NT2/D1 (cell line): Measurements from ENCODE around the gene NAV2.

ENCODE experiments used
- DNase-seq: peaks from one replicate; pipeline ENCODE4 v3.0.0-alpha.2; 2011; ENCODE audit warnings: low read depth, low spot score
- H3K27me3 ChIP-seq: 2 replicates; pipeline ENCODE4 v1.6.0; 2011; ENCODE audit warnings: mild to moderate bottlenecking; ENCODE audit not compliant: insufficient read length, insufficient read depth
- H3K36me3 ChIP-seq: 2 replicates; pipeline ENCODE4 v1.6.1; 2011; ENCODE audit warnings: mild to moderate bottlenecking, low read length, mixed read lengths; ENCODE audit not compliant: insufficient read depth, insufficient read length
- H3K4me1 ChIP-seq: 2 replicates; pipeline ENCODE4 v1.5.1; 2011; ENCODE audit not compliant: insufficient read depth, insufficient read length
- H3K4me3 ChIP-seq: 2 replicates; pipeline ENCODE4 v1.5.1; 2011; ENCODE audit warnings: low read depth; ENCODE audit not compliant: insufficient read length
- H3K9ac ChIP-seq: 2 replicates; pipeline ENCODE4 v1.6.0; 2011; ENCODE audit warnings: low read depth; ENCODE audit not compliant: insufficient read length
- H3K9me3 ChIP-seq: 2 replicates; pipeline ENCODE4 v1.5.1; 2011; ENCODE audit warnings: mild to moderate bottlenecking, low read length; ENCODE audit not compliant: insufficient read depth
- SUZ12 ChIP-seq: IDR thresholded peaks from 2 replicates; pipeline ENCODE4 v1.6.1; 2011; ENCODE audit not compliant: insufficient read length, insufficient read depth; ENCODE audit errors: extremely low read depth
- YY1 ChIP-seq: IDR thresholded peaks from 2 replicates; pipeline ENCODE4 v1.6.1; 2011; ENCODE audit not compliant: insufficient read length, insufficient read depth
- ZNF274 ChIP-seq: IDR thresholded peaks from 2 replicates; pipeline ENCODE4 v1.6.1; 2011; ENCODE audit warnings: mild to moderate bottlenecking, low read depth, low read length

NAV2 gene

GRCh38 chr11:20060181-20060580 lies 347.5 kb downstream of the NAV2 start:
- H3K4me3 ChIP-seq = no peak overlapping the region
- DNase-seq = no peak
- no peaks in the 10 kb centered on the region for H3K9me3 ChIP-seq
- no peaks in the 10 kb centered on the region for H3K27me3 ChIP-seq
- H3K36me3 ChIP-seq = peaks cover 66% of the 10 kb centered on the region
- peaks cover 3% of the 10 kb centered on the region for H3K4me1 ChIP-seq
- H3K9ac ChIP-seq = no peak overlapping the region
- TF ChIP-seq YY1 (no peak), SUZ12 (no peak), ZNF274 (no peak)

GRCh38 chr11:20060647-20061205 lies 348.1 kb downstream of the NAV2 start:
- DNase-seq = no peak
- no peaks in the 10 kb centered on the region for H3K9me3 ChIP-seq
- H3K27me3 ChIP-seq = no peaks in the 10 kb centered on the region
- H3K36me3 ChIP-seq = peaks cover 65% of the 10 kb centered on the region
- H3K4me1 ChIP-seq = peaks cover 3% of the 10 kb centered on the region
- H3K4me3 ChIP-seq = no peak overlapping the region
- no peak overlapping the region for H3K9ac ChIP-seq
- TF ChIP-seq SUZ12 (no peak), ZNF274 (no peak), YY1 (no peak)

- H3K4me3 ChIP-seq = no peak overlapping the region
- H3K4me1 ChIP-seq = peaks cover 5% of the 10 kb centered on the region
- H3K36me3 ChIP-seq = peaks cover 64% of the 10 kb centered on the region
- no peak overlapping the region for H3K9ac ChIP-seq
- no peaks in the 10 kb centered on the region for H3K27me3 ChIP-seq
- H3K9me3 ChIP-seq = no peaks in the 10 kb centered on the region
- DNase-seq = no peak
- TF ChIP-seq SUZ12 (no peak), ZNF274 (no peak)
These were observed 349.1 kb downstream of the NAV2 start for GRCh38 chr11:20061776-20062175.

- no peak for TF ChIP-seq ZNF274
- no peak for TF ChIP-seq SUZ12
- TF ChIP-seq YY1 = no peak
- peak; percentile 52 for DNase-seq
- Histone ChIP-seq H3K4me3 (no peak overlapping the region), H3K9me3 (no peaks in the 10 kb centered on the region), H3K9ac (no peak overlapping the region), H3K36me3 (peaks cover 65% of the 10 kb centered on the region), H3K27me3 (no peaks in the 10 kb centered on the region), H3K4me1 (peaks cover 8% of the 10 kb centered on the region)
These were observed 352.3 kb downstream of the NAV2 start for GRCh38 chr11:20064961-20065405.

GRCh38 chr11:20065406-20065805 lies 352.8 kb downstream of the NAV2 start:
- peaks cover 65% of the 10 kb centered on the region for H3K36me3 ChIP-seq
- no peak overlapping the region for H3K9ac ChIP-seq
- no peak for DNase-seq
- no peaks in the 10 kb centered on the region for H3K27me3 ChIP-seq
- H3K4me1 ChIP-seq = peaks cover 8% of the 10 kb centered on the region
- TF ChIP-seq SUZ12 (no peak), YY1 (no peak), ZNF274 (no peak)
- H3K9me3 ChIP-seq = no peaks in the 10 kb centered on the region
- no peak overlapping the region for H3K4me3 ChIP-seq

- H3K4me1 ChIP-seq = peaks cover 8% of the 10 kb centered on the region
- no peaks in the 10 kb centered on the region for H3K27me3 ChIP-seq
- H3K9me3 ChIP-seq = no peaks in the 10 kb centered on the region
- no peak for DNase-seq
- no peak for TF ChIP-seq SUZ12
- no peak for TF ChIP-seq ZNF274
- peaks cover 62% of the 10 kb centered on the region for H3K36me3 ChIP-seq
- no peak overlapping the region for H3K4me3 ChIP-seq
- H3K9ac ChIP-seq = no peak overlapping the region
These were observed 353.6 kb downstream of the NAV2 start for GRCh38 chr11:20066013-20066782.

- DNase-seq = no peak
- H3K9ac ChIP-seq = no peak overlapping the region
- H3K36me3 ChIP-seq = peaks cover 61% of the 10 kb centered on the region
- H3K9me3 ChIP-seq = no peaks in the 10 kb centered on the region
- TF ChIP-seq ZNF274 = no peak
- no peak for TF ChIP-seq YY1
- no peak for TF ChIP-seq SUZ12
- H3K4me3 ChIP-seq = no peak overlapping the region
- no peaks in the 10 kb centered on the region for H3K27me3 ChIP-seq
- H3K4me1 ChIP-seq = peaks cover 8% of the 10 kb centered on the region
These were observed 354.1 kb downstream of the NAV2 start for GRCh38 chr11:20066783-20067156.
